Stimulated activated CD8-positive, alpha-beta memory T cell treated with anti-CD3 and anti-CD28 coated beads, Interleukin-4, amount 100 ng/mL, for 48 hours (primary cell): Measurements from ENCODE around the gene PRDM16.

Experiments used
- DNase-seq: peaks from one replicate; pipeline ENCODE4 v3.0.0-alpha.2; 2020

PRDM16 gene

DNA sequence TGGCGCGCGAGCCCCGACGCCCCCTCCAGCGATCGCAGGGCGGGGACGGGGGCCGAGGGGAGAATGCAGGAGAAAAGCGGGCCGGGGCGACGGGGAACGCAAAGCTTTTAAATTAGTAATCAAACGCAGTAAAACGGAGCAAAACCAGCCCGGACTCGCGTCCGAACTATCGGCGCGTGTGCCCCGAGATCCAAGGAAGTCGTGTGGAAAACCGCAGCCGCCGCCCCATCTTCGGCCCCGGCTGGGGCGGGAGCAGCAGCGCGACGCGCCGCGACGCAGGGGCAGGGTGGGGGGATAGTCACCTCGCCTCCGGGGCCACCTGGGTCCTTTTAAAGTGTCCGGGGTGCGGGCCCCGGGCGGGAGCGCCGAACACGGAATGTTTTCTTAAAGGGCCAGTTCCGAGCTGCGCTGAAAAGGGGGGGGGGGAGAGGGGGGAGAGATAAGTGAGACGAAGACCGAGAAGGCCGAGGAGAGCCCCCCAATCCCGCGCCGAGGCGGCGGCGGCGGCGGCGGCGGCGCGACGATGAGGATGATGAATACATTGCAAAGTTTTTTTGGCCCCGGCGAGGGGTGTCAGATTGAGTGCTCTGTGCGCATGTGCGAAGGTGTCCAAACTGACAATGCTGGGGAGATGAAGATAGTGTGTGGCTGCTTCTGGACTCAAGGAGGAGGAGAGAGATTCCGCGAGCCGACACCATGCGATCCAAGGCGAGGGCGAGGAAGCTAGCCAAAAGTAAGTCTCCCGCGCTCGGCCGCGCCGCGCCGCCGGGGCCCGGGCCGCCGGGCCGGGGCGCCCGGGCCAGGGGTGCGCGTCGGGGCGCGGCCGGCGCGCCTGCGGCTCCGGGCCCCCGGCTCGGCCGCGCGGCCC is at the start of gene PRDM16:
PRDM16 (plus strand) TSS at position 640 of the 868 bp plus-strand sequence; CDS start at position 697, 57 bp downstream.
- DNase-seq = peak; percentile 48

DNA sequence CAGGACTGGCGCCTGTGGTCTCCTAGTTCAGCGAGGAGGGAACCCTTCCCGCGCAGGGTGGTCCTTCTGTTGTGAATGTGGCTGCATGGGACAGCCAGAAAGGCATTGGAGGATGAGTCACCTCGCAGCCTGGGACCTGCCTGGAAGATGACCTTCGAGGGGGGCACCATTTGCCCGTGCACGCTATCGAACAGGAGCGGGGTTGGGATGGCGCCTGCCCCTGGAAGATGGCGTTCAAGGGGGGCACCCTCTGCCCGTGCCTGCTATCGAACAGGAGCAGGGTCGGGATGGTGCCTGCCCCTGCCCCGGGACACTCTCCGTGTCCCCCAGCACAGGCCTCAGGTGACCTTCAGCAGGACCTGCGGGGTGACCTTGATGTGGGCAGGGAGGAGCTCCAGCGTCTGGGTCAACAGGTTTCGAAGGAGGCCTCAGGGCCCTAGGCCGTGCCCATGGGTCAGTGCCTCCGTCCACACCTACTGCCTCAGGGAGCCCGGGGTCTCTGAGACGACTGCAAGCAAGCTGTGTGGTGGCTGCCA is 49.4 kb upstream of the PRDM16 start:
- no peak for DNase-seq

DNA sequence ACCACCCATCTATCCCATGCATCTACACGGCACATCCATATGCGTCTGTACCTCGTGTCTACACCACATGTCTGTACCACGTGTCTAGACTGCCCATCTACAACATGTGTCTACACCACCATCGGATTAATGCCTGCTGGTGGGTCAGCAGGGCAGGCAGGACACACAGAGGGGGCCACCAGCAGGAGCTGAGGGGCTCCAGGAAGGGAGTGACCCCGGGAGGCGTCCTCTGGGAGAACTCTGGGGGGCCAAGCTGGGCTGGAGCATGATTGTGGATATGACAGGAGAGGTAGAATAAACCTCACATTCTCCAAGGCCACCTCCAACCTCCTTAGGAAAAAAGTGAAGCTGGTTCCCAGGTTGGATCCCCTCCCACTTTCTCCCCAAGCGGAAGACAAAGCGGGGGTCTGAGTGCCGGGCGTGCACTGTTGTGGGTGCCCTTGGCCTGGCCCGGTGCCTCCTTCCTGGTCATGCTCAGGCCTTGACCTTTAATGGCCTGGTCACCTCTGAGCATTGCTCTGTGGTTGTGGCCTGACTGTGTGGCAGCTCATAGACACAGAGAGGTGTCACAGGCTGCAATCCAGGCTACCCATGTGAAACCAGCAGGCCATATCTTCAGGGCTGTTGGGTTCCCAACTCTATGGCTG is 48.6 kb upstream of the PRDM16 start:
- no peak for DNase-seq

DNA sequence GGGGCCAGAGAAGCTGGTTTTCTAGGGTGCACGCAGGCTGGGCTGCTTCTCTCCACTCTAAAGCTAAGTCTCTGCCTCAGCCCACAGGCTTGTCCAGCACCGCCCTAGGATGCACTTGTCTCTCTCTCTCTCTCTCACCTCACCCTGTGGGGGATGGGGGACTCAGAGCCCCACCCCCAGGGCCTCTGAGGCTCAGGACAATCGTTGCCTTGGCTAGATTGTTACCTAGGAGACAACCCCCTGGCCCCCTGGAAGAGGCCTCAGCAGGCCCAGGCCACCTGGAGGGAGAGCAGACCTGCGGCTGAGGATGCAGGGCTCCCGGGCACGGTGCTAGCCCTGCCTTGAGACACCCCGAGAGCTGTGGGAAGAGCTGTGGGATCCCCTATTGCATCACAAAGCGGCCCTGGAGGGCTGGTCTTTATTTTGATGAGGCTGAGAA is 47.8 kb upstream of the PRDM16 start, which contains the start of gene ACTRT2:
ACTRT2 (plus strand) TSS at position 235 of the 439 bp plus-strand sequence. CDS start 220 bp downstream, outside the sequence.
- DNase-seq = no peak

DNA sequence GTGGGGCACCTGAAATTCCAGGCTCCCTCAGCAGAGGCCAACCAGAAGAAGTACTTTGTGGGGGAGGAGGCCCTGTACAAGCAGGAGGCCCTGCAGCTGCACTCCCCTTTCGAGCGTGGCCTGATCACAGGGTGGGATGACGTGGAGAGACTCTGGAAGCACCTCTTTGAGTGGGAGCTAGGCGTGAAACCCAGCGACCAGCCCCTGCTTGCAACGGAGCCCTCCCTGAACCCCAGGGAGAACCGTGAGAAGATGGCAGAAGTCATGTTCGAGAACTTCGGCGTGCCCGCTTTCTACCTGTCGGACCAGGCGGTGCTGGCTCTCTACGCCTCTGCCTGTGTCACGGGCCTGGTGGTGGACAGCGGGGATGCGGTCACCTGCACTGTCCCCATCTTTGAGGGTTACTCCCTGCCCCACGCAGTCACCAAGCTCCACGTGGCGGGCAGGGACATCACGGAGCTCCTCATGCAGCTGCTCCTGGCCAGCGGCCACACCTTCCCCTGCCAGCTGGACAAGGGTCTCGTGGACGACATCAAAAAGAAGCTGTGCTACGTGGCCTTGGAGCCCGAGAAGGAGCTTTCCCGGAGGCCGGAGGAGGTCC is 47.1 kb upstream of the PRDM16 start:
- DNase-seq = no peak

DNA sequence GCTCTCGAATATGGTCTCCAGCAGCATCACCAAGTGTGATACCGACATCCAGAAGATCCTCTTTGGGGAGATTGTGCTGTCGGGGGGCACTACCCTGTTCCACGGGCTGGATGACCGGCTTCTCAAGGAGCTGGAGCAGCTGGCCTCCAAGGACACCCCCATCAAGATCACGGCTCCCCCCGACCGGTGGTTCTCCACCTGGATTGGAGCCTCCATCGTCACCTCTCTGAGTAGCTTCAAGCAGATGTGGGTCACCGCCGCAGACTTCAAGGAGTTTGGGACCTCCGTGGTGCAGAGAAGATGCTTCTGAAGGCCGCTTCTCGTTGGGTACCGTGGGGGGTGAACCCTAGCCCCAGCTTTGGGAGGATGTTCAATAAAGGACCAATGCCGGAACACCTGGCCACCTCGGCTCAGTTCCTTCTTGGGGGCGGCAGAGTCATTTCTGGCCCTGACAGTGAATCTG is 46.5 kb upstream of the PRDM16 start:
- DNase-seq = no peak

DNA sequence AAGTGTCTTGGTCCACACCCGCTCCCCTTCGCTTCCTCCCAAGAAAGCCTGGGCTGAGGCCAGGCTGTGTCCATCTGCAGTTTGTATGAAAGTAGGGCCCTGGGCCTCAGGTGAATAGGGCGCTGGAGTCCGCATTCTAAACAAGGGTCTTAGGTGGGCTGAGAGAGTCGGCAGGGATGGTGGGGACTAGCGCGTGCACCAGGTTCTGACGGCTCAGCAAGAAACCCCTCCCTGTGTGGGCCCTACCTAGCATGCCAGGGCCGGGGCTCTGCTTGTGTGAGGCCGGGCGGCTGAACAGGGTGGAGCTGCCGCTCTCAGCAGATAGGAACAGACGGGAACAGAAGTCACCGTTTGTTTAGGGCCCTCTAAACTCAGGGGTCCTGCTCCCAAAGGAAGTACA is 46.0 kb upstream of the PRDM16 start:
- DNase-seq = no peak

DNA sequence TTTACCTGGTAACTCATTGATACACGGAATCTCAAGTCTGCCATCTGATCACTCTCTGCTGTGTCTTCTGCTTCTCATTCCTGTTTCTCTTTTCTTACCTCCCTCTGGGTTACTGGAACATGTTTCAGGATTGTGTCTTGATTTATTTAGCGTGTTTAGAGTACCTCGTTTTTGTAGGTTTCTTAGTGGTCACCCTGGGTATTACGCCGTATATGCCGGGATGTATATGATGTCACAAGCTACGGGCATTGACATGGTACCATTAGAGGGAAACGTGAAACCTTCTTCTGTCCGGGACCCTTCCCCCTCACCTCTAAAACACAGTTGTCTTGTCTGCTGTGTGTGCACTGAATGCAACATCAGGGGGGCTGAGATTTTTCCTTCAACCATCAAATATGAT is 45.0 kb upstream of the PRDM16 start:
- DNase-seq = no peak

DNA sequence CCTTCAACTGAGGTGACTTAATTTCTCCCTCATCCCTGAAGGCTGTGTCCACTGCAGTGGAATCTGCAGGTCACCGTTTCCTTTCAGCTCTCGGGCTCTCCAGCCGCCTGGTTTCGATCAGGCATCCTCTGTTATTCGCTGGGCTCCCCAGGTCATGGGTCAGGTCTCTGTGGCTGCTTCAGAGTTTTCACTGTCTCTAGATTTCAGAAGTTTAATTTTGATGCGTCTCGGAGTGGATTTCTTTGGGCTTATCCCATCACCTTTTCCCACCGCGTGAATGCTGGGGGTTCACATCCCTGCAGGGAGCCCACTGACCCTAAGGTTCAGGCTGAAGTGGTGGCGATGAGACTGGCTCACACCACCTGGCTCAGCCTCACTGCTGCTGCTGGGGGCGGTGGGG is 44.4 kb upstream of the PRDM16 start:
- DNase-seq = no peak

DNA sequence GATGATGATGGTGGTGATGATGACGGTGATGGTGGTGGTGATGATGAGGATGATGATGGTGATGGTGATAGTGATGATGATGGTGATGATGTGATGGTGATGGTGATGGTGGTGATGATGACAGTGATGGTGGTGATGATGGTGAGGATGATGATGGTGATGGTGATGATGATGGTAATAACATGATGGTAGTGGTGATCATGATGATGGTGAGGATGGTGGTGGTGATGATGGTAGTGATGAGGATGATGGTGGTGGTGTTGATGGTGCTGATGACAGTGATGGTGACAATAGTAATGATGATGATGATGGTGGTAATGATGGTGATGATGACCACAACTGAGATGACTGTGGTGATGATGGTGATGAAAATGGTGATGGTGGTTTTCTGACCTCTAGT is 42.9 kb upstream of the PRDM16 start:
- DNase-seq = no peak

DNA sequence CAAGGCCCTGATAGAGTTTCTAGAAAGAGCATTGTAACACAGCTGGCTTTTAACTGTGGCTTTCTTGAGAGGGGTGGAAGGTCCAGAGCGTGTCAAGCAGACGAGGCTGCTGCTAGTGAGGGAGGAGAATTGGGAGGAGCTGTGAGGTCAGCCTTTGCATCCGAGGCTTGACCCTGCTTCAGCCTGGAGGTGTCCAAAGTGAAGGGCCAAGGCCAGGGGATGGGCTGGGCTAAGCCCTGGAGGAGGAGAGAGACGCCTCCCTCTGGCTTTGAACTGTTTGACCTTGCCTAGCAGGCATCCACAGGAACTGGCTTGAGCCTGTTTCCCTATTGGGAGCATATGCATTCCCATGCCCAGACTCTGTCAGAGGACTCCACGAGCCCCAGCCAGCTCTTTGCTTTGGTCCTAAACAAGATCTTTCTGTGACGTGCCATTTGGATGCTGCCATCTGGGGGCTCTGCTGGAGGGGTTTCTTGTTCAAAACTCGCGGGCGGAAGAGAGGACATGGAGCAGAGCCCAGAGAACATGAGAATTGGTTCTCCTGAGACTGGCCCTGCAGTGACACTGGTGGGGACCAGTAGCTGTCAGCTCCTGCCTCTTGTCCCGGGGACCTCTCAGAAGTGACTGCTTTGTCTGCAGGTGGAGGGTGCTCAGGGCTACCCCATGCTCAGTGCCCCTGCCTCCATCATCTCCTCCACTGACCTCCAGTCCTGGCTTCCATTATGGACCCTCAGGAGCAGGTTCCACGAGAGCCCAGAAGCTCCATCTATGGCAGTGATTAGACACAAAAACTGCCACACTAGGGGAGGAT is 42.2 kb upstream of the PRDM16 start:
- no peak for DNase-seq

DNA sequence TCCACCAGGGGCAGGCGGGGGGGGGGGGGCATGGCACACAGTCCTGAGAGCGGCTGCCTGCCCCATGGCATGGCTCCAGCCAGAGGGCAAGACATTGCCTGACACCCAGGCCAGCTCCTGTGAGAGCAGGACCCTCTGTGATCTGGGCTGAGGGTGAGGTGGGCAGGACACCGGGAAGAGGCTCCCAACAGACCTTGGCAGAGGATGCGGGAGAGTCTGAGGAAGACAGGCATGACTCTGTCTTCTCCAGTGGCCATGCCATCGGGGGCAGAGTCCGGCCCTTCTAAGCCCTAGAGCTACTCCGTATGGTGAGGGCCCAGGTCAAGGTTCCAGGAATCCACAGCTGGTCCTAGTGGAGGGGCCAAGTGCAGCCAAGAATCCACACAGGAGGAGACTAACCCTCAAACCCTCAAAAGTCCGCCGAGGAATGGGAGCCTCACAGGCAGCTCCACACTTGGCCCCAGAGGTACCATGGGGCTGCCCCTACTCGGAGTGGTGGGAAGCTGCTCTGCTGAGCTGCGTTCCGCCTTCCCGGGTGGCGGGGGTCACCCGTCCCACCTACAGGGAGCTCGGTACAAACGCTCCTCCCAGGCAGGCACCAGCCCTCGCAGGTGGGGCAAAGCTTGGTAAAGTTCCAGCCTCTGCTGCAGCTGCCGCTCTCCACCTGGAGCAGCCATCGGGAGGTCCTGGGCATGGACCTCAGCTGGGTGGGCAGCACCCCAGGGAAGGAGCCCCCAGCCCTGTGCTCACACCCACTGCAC is 41.2 kb upstream of the PRDM16 start:
- DNase-seq = no peak

DNA sequence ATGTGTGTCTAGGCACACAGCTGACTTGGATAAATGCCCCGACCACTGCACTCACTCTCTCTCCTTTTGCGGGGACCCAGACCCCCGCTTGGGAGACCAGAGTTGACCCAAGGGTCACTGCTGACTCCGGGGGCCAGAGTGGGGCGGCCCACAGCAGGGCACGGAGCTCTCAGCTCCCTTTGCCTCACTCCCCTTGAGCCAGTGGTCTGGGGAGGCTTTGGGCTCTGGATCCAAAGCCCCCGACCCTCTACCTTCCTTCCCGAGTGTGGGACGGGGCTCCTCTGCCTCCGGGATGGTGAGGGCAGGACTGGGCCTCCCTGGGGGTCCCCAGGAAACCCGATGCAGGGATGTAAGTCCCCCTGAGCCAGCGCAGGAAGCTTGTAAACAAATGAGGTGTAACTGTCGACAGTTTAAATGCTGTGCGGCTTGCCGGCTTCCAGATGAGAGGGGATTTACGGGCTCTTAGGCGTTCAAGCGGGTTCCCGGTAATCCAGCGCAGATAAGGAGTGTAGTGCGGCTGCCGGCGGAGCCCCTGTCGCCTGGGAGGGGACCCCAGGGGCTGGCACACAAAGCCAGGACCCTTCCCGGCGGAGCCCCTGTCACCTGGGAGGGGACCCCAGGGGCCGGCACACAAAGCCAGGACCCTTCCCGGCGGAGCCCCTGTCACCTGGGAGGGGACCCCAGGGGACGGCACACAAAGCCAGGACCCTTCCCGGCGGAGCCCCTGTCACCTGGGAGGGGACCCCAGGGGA is 40.3 kb upstream of the PRDM16 start:
- no peak for DNase-seq

DNA sequence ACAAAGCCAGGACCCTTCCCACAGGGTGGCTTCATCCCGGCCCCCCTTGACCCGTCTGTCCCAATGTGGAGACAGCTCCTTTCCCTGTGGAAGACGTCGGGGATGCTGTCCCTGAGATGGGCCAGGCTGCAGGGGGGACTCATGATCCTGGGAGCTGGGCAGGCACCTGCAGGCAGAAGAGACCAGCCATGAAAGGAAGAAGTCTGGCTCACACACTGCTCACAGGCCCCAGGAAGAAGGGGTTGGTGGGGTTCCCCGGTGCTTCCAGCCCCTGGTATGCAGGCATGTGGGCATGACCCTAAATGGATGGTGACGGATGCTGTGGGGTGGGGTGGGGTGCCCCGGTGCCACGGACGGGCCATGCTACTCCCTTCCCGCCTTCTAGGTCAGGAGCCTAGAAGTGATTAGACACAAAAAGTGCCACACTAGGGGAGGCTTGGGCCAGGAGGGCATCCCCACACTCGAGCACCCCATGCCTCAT is 39.5 kb upstream of the PRDM16 start:
- no peak for DNase-seq

DNA sequence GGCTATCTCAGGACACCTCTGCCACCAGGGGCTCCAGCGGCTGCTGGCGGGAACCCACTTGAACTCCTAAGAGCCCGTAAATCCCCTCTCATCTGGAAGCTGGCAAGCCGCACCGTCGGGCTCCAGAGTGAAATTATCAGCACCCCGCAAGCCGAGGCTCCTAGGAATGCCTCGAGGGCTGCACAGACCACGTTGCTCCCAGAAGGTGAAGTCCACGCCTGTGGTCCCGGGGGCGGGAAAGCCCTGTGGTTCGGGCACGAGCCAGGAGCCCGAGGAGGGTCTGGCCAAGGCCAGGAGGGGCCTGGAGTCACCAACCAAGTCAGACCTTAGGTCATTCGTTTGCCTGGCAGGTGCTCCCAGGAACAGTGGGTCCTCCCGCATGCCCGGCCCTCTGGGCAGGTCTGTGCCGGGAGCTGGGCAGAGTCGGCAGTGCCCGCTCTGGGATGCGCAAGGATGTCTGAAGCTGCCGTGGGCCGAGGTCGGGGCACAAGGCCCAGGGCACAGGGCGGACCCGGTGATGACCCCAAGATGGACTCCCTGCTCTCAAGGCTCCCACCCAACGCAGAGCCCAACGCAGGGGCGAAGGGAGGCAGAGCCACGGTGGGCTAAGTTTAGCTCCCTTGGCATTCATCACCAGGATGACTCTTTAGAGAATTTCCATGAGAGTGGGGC is 38.9 kb upstream of the PRDM16 start:
- no peak for DNase-seq

DNA sequence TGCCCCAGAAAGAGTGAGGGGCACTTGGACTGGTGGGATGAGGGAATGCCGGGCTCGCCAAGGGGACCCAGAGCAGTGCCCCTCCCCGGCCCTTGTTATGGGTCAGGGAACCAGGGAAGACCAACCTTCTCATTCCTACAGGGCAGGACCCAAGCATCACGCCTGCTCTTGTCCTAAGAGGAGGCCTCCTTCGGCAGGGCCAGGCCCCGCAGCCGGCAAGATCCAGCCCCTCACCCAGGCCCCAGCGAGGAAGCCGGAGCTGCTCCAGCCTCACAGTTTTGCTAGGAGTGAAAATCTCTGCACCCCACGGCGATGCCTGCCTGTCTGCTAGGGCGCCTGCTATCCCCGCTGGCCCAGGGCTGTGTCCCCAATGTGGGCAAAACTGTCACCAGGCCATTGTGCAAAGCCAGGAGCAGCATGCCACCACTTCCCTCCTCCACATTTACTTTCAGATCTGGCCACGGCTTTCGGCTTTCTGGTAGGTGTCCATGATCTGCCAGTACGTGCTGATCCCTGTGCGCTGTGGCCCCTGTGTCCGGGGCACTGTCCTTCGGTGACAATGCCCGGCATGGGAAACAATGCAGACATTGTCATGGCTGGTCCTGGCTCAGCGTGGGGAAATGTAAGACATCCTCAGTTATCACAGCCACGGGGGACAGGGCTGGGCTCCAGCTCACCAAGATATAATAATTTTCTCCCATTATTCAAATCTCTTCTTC is 38.2 kb upstream of the PRDM16 start:
- DNase-seq = no peak

DNA sequence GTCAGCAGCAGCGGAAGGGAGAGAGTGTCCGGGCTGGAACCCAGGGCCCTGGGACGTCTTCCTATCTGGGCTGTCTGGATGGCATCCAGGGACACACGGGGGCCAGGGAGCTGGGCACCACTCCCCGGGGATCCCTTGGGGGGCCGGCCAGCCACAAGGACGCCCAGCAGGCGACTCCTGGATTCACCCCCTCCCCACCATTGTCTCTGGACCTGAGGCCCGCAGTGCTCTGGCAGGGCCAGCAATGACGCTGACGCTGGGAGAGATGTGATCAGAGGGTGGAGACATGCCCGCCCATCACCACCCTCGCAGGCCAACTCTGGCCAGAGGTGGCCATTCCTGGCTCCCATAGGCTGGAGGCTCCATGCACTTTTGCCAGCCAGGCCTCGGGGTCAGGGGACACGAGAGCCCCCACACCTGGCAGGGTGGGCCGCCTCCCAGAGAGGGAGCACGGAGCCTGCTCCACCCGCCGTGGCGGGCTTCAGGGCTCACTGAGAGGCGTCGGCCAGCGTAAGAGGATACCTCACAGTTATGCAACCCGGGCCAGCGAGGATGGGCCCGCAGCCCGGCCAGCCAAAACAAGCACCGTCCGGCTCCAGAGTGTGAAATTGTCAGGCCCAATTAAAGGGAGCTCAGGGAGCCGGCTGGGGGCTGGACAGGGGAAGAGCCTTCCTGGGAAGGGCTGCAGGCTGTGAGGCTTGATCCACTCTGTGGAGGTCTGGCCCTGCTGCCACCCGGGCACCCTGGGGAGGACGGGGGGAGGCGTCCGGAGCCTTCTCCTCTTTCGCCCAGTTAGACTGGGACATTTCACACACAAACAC is 37.4 kb upstream of the PRDM16 start:
- no peak for DNase-seq

DNA sequence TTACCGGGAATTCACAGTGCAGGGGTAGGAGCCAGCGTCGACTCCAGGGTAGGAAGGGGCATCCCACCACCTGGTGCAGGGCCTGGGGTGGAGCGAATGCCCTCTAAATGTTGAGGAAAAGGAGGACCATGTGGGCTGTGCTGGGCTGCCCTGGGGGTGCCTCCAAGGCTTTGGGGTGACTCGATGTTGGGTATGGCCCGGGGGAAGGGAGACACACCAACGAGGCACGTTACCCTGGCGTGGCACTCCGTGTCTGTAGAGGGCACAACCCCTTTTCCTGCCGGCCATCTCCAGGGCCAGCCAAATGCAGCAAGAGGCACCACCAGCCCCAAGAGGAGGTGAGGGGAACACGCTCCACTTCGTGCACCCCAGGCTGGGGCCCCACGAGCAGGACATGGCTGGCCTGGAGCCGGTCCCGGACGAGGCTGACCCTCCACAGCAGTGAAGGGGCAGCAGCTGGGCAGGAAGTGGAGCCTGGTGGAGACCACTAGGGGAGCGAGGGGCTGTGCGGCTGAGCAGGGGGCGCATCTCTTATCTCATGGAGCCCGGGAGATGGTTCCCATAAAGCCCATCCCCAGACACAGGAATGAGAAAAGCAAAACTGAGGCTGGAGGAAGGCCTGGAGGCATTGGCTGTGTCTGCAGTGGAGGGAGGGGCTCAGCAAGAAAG is 36.5 kb upstream of the PRDM16 start:
- no peak for DNase-seq
